ENCODE measurements around the gene MEX3A.
A peak's percentile ranks its signal among the peaks of the same experiment; 100 is the strongest.

The MEX3A gene

DNA sequence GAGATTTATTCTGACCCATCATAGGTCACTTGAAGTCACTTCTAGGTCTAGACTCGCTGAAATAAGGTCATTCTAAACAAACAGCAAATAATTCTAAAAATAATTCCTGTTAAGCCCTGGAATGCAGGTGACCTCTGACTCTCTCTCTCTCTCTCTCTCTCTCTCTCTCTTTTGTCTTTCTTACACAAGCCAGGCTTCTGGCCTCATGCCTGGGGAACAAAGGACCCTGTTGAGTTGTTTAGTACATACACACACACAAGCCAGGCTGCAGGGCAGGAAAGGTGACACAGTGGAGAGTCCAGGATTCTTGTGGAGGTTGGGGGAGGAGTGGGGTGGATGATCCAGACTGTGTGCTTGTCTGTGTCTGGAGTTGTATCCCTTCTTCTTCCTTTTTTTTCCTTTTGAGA lies 4.0 kb upstream of the MEX3A start:
- no peaks in the 10 kb centered on the region for H4K20me1 ChIP-seq (ENCODE audit: insufficient read depth, low read length)
- H3K4me3 ChIP-seq (ENCODE audit: low read depth, low read length, poor library complexity, severe bottlenecking): no peak overlapping the region
- no peaks in the 10 kb centered on the region for H3K9me2 ChIP-seq (ENCODE audit: low read depth, low read length)
- H3K4me2 ChIP-seq (ENCODE audit: low read length): no peak overlapping the region
- H2AFZ ChIP-seq (ENCODE audit: low read length): no peak overlapping the region
- H3K9me3 ChIP-seq (ENCODE audit: low read length): no peaks in the 10 kb centered on the region
- H3K4me1 ChIP-seq (ENCODE audit: insufficient read depth, low read length, severe bottlenecking): peaks cover 14% of the 10 kb centered on the region
- no peak overlapping the region for H3K27ac ChIP-seq (ENCODE audit: low read depth, low read length, poor library complexity, severe bottlenecking)
- H3K36me3 ChIP-seq (ENCODE audit: insufficient read depth, low read length): no peaks in the 10 kb centered on the region
- H3K9ac ChIP-seq (ENCODE audit: low read length): no peak overlapping the region
- no peaks in the 10 kb centered on the region for H3K79me2 ChIP-seq (ENCODE audit: insufficient read depth, low read length)
- H3F3A ChIP-seq (ENCODE audit: insufficient read depth, low read length): no peaks in the 10 kb centered on the region
- TF ChIP-seq, protein P1, sequence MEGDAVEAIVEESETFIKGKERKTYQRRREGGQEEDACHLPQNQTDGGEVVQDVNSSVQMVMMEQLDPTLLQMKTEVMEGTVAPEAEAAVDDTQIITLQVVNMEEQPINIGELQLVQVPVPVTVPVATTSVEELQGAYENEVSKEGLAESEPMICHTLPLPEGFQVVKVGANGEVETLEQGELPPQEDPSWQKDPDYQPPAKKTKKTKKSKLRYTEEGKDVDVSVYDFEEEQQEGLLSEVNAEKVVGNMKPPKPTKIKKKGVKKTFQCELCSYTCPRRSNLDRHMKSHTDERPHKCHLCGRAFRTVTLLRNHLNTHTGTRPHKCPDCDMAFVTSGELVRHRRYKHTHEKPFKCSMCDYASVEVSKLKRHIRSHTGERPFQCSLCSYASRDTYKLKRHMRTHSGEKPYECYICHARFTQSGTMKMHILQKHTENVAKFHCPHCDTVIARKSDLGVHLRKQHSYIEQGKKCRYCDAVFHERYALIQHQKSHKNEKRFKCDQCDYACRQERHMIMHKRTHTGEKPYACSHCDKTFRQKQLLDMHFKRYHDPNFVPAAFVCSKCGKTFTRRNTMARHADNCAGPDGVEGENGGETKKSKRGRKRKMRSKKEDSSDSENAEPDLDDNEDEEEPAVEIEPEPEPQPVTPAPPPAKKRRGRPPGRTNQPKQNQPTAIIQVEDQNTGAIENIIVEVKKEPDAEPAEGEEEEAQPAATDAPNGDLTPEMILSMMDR (IDR thresholded peaks at IDR 0.05; ENCODE audit: low read length): no peak
- TF ChIP-seq EZH2 (IDR thresholded peaks at IDR 0.05; ENCODE audit: borderline replicate concordance, low read length): no peak
- H3K27me3 ChIP-seq (ENCODE audit: insufficient read depth, low read length): peaks cover 5% of the 10 kb centered on the region; the same call in 1 of the 2 replicates

DNA sequence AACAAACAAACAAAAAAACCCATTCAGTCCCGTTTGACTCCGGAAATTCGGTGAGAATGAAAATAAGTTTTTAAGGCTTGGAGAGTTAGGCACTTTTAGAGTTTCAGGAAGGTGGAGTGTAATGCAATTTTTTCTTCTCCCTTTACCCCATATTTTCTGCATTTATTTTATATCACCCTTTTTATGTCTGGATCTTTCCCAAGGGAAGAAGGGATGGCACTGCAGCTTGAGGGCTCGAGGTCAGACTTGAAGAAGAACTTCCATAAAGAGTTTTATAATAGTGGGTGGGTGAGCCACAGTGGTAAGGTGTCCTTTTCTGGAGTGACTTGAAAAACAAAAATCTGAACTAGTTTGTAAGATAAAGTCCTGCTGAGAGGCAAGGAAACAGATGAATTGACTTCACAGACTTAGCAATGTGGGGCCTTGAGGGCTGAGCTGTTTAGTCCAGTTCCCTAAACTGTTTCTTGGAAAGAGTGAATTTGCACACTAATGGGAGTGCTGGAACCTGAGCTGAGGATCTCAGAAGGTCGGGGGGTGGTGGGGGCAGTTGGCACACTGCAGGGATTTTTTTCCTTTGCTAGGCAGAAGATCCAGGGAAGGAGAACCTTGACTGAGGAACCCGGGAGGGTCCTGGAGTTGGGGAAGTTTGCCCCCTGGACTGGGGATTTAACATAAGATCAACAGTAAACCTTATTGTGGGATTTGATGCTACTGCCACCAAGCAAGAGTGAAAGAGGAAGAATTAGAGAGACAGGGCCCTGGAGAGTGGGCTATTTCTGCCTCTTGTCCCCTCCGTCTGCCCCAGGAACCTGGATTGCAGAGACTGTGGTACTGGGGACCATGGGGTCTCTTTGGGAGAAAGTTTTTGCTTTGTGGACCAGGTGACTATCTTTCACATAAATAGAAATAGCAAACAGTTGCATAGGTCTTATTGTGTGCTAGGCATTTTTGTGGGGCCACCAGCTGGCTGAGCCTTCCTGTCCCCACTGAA lies 1.8 kb upstream of the MEX3A start:
- Histone ChIP-seq H3K36me3 (ENCODE audit: insufficient read depth, low read length) (no peaks in the 10 kb centered on the region), H3K4me3 (ENCODE audit: low read depth, low read length, poor library complexity, severe bottlenecking) (no peak overlapping the region), H3K4me1 (ENCODE audit: insufficient read depth, low read length, severe bottlenecking) (peaks cover 15% of the 10 kb centered on the region), H3K9me3 (ENCODE audit: low read length) (no peaks in the 10 kb centered on the region), H2AFZ (ENCODE audit: low read length) (no peak overlapping the region), H3K27ac (ENCODE audit: low read depth, low read length, poor library complexity, severe bottlenecking) (no peak overlapping the region), H4K20me1 (ENCODE audit: insufficient read depth, low read length) (no peaks in the 10 kb centered on the region), H3K27me3 (ENCODE audit: insufficient read depth, low read length) (peaks cover 10% of the 10 kb centered on the region; the same call in 1 of the 2 replicates), H3K9ac (ENCODE audit: low read length) (no peak overlapping the region), H3K9me2 (ENCODE audit: low read depth, low read length) (no peaks in the 10 kb centered on the region), H3K4me2 (ENCODE audit: low read length) (no peak overlapping the region), H3F3A (ENCODE audit: insufficient read depth, low read length) (no peaks in the 10 kb centered on the region), H3K79me2 (ENCODE audit: insufficient read depth, low read length) (no peaks in the 10 kb centered on the region)
- TF ChIP-seq EZH2 (IDR thresholded peaks at IDR 0.05; ENCODE audit: borderline replicate concordance, low read length): no peak
- TF ChIP-seq, protein P1 (IDR thresholded peaks at IDR 0.05; ENCODE audit: low read length): no peak

DNA sequence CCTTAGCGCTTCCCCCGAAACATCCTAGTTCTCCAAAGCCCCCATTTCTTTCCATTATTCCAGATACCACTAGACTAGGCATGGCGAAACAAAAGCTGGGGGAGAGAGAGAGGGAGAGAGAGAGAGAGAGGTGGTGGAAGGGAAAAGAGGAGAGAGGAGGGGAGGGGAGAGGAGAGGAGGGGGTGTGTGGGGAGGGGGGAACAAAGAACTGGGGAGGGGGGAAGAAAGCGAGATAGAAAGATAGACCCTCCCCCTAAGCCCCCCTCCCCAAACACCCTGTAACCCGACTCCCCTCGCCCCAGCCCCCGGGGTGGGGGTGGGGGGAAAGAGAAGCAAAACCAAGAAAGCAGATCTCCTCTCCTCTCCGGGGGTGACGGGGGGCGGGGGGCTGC lies 352 bp downstream of the MEX3A start:
- H3K27me3 ChIP-seq (ENCODE audit: insufficient read depth, low read length): peaks cover 10% of the 10 kb centered on the region; the same call in 1 of the 2 replicates

More for the DNA sequence above, 352 bp downstream of the MEX3A start:
- Histone ChIP-seq H3K9me2 (ENCODE audit: low read depth, low read length) (no peaks in the 10 kb centered on the region), H3K4me2 (ENCODE audit: low read length) (peak overlapping the region; percentile 53), H3K79me2 (ENCODE audit: insufficient read depth, low read length) (no peaks in the 10 kb centered on the region), H3K4me3 (ENCODE audit: low read depth, low read length, poor library complexity, severe bottlenecking) (peak overlapping the region; percentile 59), H3K9ac (ENCODE audit: low read length) (peak overlapping the region; percentile 60), H3F3A (ENCODE audit: insufficient read depth, low read length) (0 out of 2 replicates have a peak, but pooled peaks cover 4% of the 10 kb centered on the region), H3K4me1 (ENCODE audit: insufficient read depth, low read length, severe bottlenecking) (peaks cover 20% of the 10 kb centered on the region), H2AFZ (ENCODE audit: low read length) (no peak overlapping the region), H3K9me3 (ENCODE audit: low read length) (no peaks in the 10 kb centered on the region), H3K27ac (ENCODE audit: low read depth, low read length, poor library complexity, severe bottlenecking) (no peak overlapping the region), H3K36me3 (ENCODE audit: insufficient read depth, low read length) (no peaks in the 10 kb centered on the region), H4K20me1 (ENCODE audit: insufficient read depth, low read length) (no peaks in the 10 kb centered on the region)
- TF ChIP-seq, protein P1 (IDR thresholded peaks at IDR 0.05; ENCODE audit: low read length): no peak
- no peak for TF ChIP-seq EZH2 (IDR thresholded peaks at IDR 0.05; ENCODE audit: borderline replicate concordance, low read length)
